ENCODE results near the gene SLC17A9. TPM values are rescaled to one million over a fixed set of nuclear protein-coding genes. Genes with fewer than 3 reads are reported as not detected.
A peak's percentile ranks its signal among the peaks of the same experiment; 100 is the strongest.

The SLC17A9 gene
- total and polyA plus RNA-seq, 2 donors (not counting 1 experiment from before 2014, with no cell fraction given) = 33.0 to 141 TPM

GRCh38 chr20:63005365-63005861 is 52.9 kb downstream of the SLC17A9 start:
- no peaks in the 10 kb centered on the region for H3K79me2 ChIP-seq (ENCODE audit: control insufficient read depth, insufficient read depth, low read length)
- ChIA-PET POLR2A (no interaction called here), CTCF (interaction anchor here (1.3 kb wide), 1 partner anchor 17 kb away, joined by 3 read pairs; no protein-coding TSS in a partner anchor)
- DNase-seq (peak; percentile 33), ATAC-seq (ENCODE audit: low read depth) (no peak)
- Mint-ChIP-seq H3K4me1 (peaks cover 19% of the 10 kb centered on the region), H3K9me3 (ENCODE audit: insufficient read depth) (no peaks in the 10 kb centered on the region), H3K27me3 (peaks cover 49% of the 10 kb centered on the region), H3K27ac (peak overlapping the region; percentile 32), H3K4me3 (no peak overlapping the region)
- H3K36me3 ChIP-seq (replicated peaks in 1 of 2; ENCODE audit: control extremely low read depth in 1 of 2, control insufficient read depth in 1 of 2, extremely low read depth in 1 of 2, insufficient read depth in 2 of 2, low read length in 1 of 2) = no peaks in the 10 kb centered on the region
- peaks cover 50 to 56% of the 10 kb centered on the region in 2 donors for H3K4me1 ChIP-seq (ENCODE audit: control insufficient read depth in 2 of 2, insufficient read depth in 2 of 2, low read length in 2 of 2)
- intact Hi-C loops (cut with micrococcal nuclease) = loop anchor here (10.0 kb wide), 1 partner anchor 51 kb away; the partner anchor contains the start of gene SLC17A9
- H3K9me3 ChIP-seq (ENCODE audit: control extremely low read depth in 1 of 3, control insufficient read depth in 2 of 3, insufficient read depth in 1 of 3, low read length in 2 of 3) = peaks cover 0 to 30% (median 0%) of the 10 kb centered on the region in 3 donors
- 12% methylated on average over 43 of the region's 43 CpGs for WGBS (ENCODE audit: insufficient coverage)
- H4K20me1 ChIP-seq (ENCODE audit: control insufficient read depth, insufficient read depth, low read length, poor library complexity, severe bottlenecking) = peaks cover 21% of the 10 kb centered on the region
- no peak overlapping the region for H3K4me2 ChIP-seq (replicated peaks; ENCODE audit: low read depth, low read length, poor library complexity, severe bottlenecking)
- H3K4me3 ChIP-seq (ENCODE audit: control extremely low read depth in 1 of 5, extremely low read depth in 1 of 5, insufficient read depth in 1 of 5, low read depth in 2 of 5, low read length in 4 of 5) = no peak overlapping the region
- no peak overlapping the region for H2AFZ ChIP-seq (ENCODE audit: insufficient read depth, low read depth, low read length, poor library complexity, severe bottlenecking)
- H3K27me3 ChIP-seq (replicated peaks in 1 of 4; ENCODE audit: control extremely low read depth in 1 of 4, control insufficient read depth in 3 of 4, insufficient read depth in 4 of 4, low read length in 3 of 4) = peaks cover 0 to 78% (median 39%) of the 10 kb centered on the region in 4 experiments
- TF ChIP-seq EZH2 (IDR thresholded peaks at IDR 0.05; ENCODE audit: borderline replicate concordance, insufficient read depth, low read depth, low read length, poor library complexity, severe bottlenecking) (no peak), CTCF (IDR thresholded peaks at IDR 0.05) (no peak)
- no peak overlapping the region for H3K9ac ChIP-seq (ENCODE audit: low read length)
- no peak overlapping the region for H3K27ac ChIP-seq (ENCODE audit: low read length in 2 of 2)

DNA sequence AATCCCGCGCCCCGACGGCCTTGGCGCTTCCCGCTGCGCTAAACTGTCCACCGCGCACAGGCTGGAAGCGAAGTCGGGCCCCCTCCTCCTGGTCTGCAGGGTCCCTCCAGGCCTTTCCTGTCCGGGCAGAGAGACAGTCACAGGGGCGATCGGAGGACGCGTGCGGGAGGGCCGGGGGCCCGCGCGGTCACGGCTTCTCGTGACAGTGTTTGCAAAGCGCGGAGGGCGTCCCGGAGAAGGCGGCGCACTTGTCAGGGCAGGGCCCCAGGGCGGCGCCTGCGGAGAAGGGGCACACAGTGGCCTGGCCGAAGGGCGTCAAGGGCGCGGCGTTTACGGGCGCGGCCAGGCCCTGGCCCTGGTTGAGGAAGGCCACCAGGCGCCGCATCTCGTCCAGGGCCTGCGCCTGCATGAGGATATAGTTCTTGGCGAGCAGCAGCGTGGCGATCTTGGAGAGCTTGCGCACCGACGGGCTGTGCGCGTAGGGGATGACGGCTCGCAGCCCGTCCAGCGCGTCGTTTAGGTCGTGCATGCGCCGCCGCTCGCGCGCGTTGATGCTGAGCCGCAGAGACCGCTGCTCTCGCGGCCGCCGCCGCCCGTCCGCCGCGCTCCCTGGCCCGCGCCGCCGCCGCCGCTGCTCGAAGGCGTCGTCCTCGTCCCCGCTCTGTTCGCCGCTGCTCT is 53.5 kb downstream of the SLC17A9 start:
- Mint-ChIP-seq H3K4me3 (no peak overlapping the region), H3K4me1 (peaks cover 20% of the 10 kb centered on the region), H3K27me3 (peaks cover 46% of the 10 kb centered on the region), H3K27ac (peak overlapping the region; percentile 32), H3K9me3 (ENCODE audit: insufficient read depth) (no peaks in the 10 kb centered on the region)
- ATAC-seq (ENCODE audit: low read depth) (no peak), DNase-seq (no peak)
- peak overlapping the region; percentile 86 for H3K4me2 ChIP-seq (replicated peaks; ENCODE audit: low read depth, low read length, poor library complexity, severe bottlenecking)
- H3K36me3 ChIP-seq (replicated peaks in 1 of 2; ENCODE audit: control extremely low read depth in 1 of 2, control insufficient read depth in 1 of 2, extremely low read depth in 1 of 2, insufficient read depth in 2 of 2, low read length in 1 of 2) = no peaks in the 10 kb centered on the region
- peaks cover 0 to 34% (median 0%) of the 10 kb centered on the region in 3 donors for H3K9me3 ChIP-seq (ENCODE audit: control extremely low read depth in 1 of 3, control insufficient read depth in 2 of 3, insufficient read depth in 1 of 3, low read length in 2 of 3)
- H3K4me1 ChIP-seq (ENCODE audit: control insufficient read depth in 2 of 2, insufficient read depth in 2 of 2, low read length in 2 of 2) = peaks cover 52 to 57% of the 10 kb centered on the region in 2 donors
- 11% methylated on average over 90 of the region's 90 CpGs for WGBS (ENCODE audit: insufficient coverage)
- H4K20me1 ChIP-seq (ENCODE audit: control insufficient read depth, insufficient read depth, low read length, poor library complexity, severe bottlenecking) = peaks cover 21% of the 10 kb centered on the region
- no peak overlapping the region for H3K27ac ChIP-seq (ENCODE audit: low read length in 2 of 2)
- CTCF ChIA-PET = interaction anchor here (1.3 kb wide), 1 partner anchor 17 kb away, joined by 3 read pairs; no protein-coding TSS in a partner anchor
- no peaks in the 10 kb centered on the region for H3K79me2 ChIP-seq (ENCODE audit: control insufficient read depth, insufficient read depth, low read length)
- TF ChIP-seq CTCF (IDR thresholded peaks at IDR 0.05) = no peak
- TF ChIP-seq EZH2 (IDR thresholded peaks at IDR 0.05; ENCODE audit: borderline replicate concordance, insufficient read depth, low read depth, low read length, poor library complexity, severe bottlenecking) = no peak
- POLR2A ChIA-PET = interaction anchor here (1.4 kb wide), 1 partner anchor 26 kb away, joined by 4 read pairs; no protein-coding TSS in a partner anchor
- peaks cover 0 to 84% (median 39%) of the 10 kb centered on the region in 4 experiments for H3K27me3 ChIP-seq (replicated peaks in 1 of 4; ENCODE audit: control extremely low read depth in 1 of 4, control insufficient read depth in 3 of 4, insufficient read depth in 4 of 4, low read length in 3 of 4)
- peak overlapping the region; percentile 56 for H2AFZ ChIP-seq (ENCODE audit: insufficient read depth, low read depth, low read length, poor library complexity, severe bottlenecking)
- H3K4me3 ChIP-seq (ENCODE audit: control extremely low read depth in 1 of 5, extremely low read depth in 1 of 5, insufficient read depth in 1 of 5, low read depth in 2 of 5, low read length in 4 of 5) = no peak overlapping the region
- no peak overlapping the region for H3K9ac ChIP-seq (ENCODE audit: low read length)
- intact Hi-C loops (cut with micrococcal nuclease) = loop anchor here (10.0 kb wide), 1 partner anchor 51 kb away; the partner anchor contains the start of gene SLC17A9

Measured in B cell (primary cell).